Activated CD8-positive, alpha-beta memory T cell treated with anti-CD3 and anti-CD28 coated beads for 36 hours (primary cell): ENCODE results near the gene CDH23. TPM values are rescaled to one million over a fixed set of nuclear protein-coding genes. Genes with fewer than 3 reads are reported as not detected.
"Not testable (repeated sequence)": the region's sequence is repeated elsewhere in the genome, so short reads cannot be mapped to it uniquely, and the experiment has no call there.

Source experiments
- CTCF ChIA-PET: fragments of 350-600 bp; sonication (Branson Sonifier 250); formaldehyde crosslinking; loops from one replicate; lab custom pipeline; 2021; ENCODE audit warnings: antibody characterized with exemption; lab: Charles Lee
- POLR2A ChIA-PET: fragments of 350-600 bp; sonication (Branson Sonifier 250); formaldehyde crosslinking; loops from one replicate; lab custom pipeline; 2021; ENCODE audit warnings: antibody characterized with exemption; lab: Charles Lee
- total RNA-seq, 2 experiments: library from RNA; stranded (reverse); gene quantifications; one replicate each; pipeline ENCODE4 v1.2.3, GENCODE V29; 2021

The CDH23 gene
- total RNA-seq = under 1 TPM; 0.25 to 0.55 TPM

- ChIA-PET CTCF (interaction anchor here (0.8 to 2.4 kb wide), 5 partner anchors 19 to 311 kb away, joined by 3 to 10 read pairs (median 3); no protein-coding TSS in a partner anchor), POLR2A (no interaction called here)
These were observed at the start of gene CDH23 for GRCh38 chr10:71396711-71397295. Gene CDH23 (plus strand): TSS chr10:71396920. CDS start chr10:71439832, 42,912 bp downstream.

- ChIA-PET POLR2A (no interaction called here), CTCF (no interaction called here)
These were observed 48.9 kb upstream of the CDH23 start for GRCh38 chr10:71347587-71348395.

- ChIA-PET POLR2A (no interaction called here), CTCF (no interaction called here)
These were observed 47.9 kb upstream of the CDH23 start for GRCh38 chr10:71348850-71349249.

- CTCF ChIA-PET = no interaction called here
- POLR2A ChIA-PET = no interaction called here
These were observed 47.3 kb upstream of the CDH23 start for GRCh38 chr10:71349406-71349805.

- ChIA-PET POLR2A (no interaction called here), CTCF (no interaction called here)
These were observed 45.6 kb upstream of the CDH23 start for GRCh38 chr10:71351087-71351486.

- POLR2A ChIA-PET = no interaction called here
- CTCF ChIA-PET = no interaction called here
These were observed 44.9 kb upstream of the CDH23 start for GRCh38 chr10:71351628-71352319.

GRCh38 chr10:71353639-71354038 lies 43.1 kb upstream of the CDH23 start:
- POLR2A ChIA-PET = no interaction called here
- CTCF ChIA-PET = no interaction called here

- ChIA-PET POLR2A (no interaction called here), CTCF (no interaction called here)
These were observed 41.9 kb upstream of the CDH23 start for GRCh38 chr10:71354776-71355175.

GRCh38 chr10:71355886-71356285 lies 40.8 kb upstream of the CDH23 start:
- CTCF ChIA-PET = no interaction called here
- POLR2A ChIA-PET = no interaction called here

- POLR2A ChIA-PET = no interaction called here
- CTCF ChIA-PET = no interaction called here
These were observed 38.9 kb upstream of the CDH23 start for GRCh38 chr10:71357792-71358265.

GRCh38 chr10:71358277-71358676 lies 38.4 kb upstream of the CDH23 start:
- ChIA-PET POLR2A (no interaction called here), CTCF (no interaction called here)

- POLR2A ChIA-PET, CTCF ChIA-PET: not testable (repeated sequence)
These were observed 37.8 kb upstream of the CDH23 start for GRCh38 chr10:71358906-71359305.

- CTCF ChIA-PET = interaction anchor here (0.7 kb wide), 1 partner anchor 13 kb away, joined by 4 read pairs; no protein-coding TSS in a partner anchor
- POLR2A ChIA-PET = no interaction called here
These were observed 37.2 kb upstream of the CDH23 start for GRCh38 chr10:71359364-71360046.

- ChIA-PET POLR2A (no interaction called here), CTCF (no interaction called here)
These were observed 36.0 kb upstream of the CDH23 start for GRCh38 chr10:71360735-71361134.

- ChIA-PET POLR2A (no interaction called here), CTCF (no interaction called here)
These were observed 35.1 kb upstream of the CDH23 start for GRCh38 chr10:71361581-71361980.

GRCh38 chr10:71362141-71362540 lies 34.6 kb upstream of the CDH23 start:
- CTCF ChIA-PET = no interaction called here
- POLR2A ChIA-PET = no interaction called here

- POLR2A ChIA-PET = interaction anchor here (0.7 kb wide), 1 partner anchor 76 kb away, joined by 3 read pairs; no protein-coding TSS in a partner anchor
- CTCF ChIA-PET = interaction anchor here (0.7 kb wide), 1 partner anchor 28 kb away, joined by 3 read pairs; no protein-coding TSS in a partner anchor
These were observed 32.8 kb upstream of the CDH23 start for GRCh38 chr10:71363936-71364335.

GRCh38 chr10:71365366-71365765 lies 31.4 kb upstream of the CDH23 start:
- CTCF ChIA-PET = no interaction called here
- POLR2A ChIA-PET = no interaction called here

- CTCF ChIA-PET = interaction anchor here (1.1 to 1.5 kb wide), 2 partner anchors 10 to 17 kb away, joined by 3 to 4 read pairs; no protein-coding TSS in a partner anchor
- POLR2A ChIA-PET = no interaction called here
These were observed 30.0 kb upstream of the CDH23 start for GRCh38 chr10:71366690-71367089.
